ENCODE measurements around the gene MRPL39.

MRPL39 gene

DNA sequence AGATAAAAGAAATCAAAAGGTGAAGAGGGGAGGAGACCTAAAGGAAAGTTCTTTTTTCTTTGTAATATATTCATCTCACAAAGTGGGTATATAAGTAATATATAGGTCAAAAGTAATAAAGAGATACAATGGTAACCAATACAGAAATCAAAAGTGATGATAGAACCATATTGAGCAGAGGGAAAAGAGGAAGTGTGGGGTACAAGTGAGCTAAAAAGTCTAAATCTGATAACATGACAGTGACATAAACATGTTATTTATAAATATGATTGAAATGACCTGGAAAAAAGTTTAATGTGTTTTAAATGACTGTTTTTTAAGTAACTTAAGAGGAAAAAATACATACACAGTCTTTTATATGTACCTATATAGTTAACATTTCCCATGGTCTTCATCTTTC is 70.5 kb downstream of the MRPL39 start:
- no peak for DNase-seq (ENCODE audit: low spot score)

DNA sequence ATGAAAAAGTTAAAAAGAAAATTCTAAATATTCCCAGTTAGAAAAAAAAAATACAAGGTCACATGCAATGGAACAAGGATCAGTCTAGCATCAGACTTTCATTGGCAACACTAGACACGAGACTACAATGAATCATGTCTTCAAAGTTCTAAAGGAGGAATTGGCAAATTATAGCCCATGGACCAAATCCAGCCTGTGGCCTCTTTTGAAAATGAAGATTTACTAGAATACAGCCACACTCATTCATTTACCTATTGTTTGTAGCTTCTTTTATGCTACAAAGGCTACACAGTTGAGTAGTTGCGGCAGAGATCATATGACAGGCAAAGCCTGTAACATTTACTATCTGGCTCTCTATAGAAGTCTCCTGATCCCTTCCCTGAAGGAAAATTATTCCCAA is 71.4 kb downstream of the MRPL39 start:
- no peak for DNase-seq (ENCODE audit: low spot score)
